ENCODE measurements around the gene MICU2.
A peak's percentile ranks its signal among the peaks of the same experiment; 100 is the strongest.

The MICU2 gene

DNA sequence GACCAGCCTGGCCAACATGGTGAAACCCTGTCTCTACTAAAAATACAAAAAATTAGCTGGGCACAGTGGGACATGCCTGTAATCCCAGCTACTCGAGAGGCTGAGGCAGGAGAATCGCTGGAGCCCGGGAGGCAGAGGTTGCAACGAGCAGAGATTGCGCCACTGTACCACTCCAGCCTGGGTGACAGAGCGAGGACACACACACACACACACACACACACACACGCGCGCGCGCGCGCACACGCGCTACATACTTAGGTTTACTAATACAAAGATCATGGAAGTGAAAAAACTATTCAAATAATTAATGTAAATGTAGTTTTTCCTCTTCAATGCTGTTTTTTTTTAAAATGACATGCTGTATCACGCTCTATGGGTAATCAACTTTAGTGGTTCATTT, 86.4 kb downstream of the MICU2 start:
- Histone ChIP-seq H3K27ac (no peak overlapping the region), H3K4me3 (no peak overlapping the region)

- Histone ChIP-seq H3K4me3 (no peak overlapping the region), H3K27ac (no peak overlapping the region)
Measured at GRCh38 chr13:21516805-21517204, 87.2 kb downstream of the MICU2 start.

GRCh38 chr13:21511849-21512248, 92.1 kb downstream of the MICU2 start:
- H3K27ac ChIP-seq: no peak overlapping the region
- H3K4me3 ChIP-seq: no peak overlapping the region

GRCh38 chr13:21504379-21504778, 99.6 kb downstream of the MICU2 start:
- Histone ChIP-seq H3K27ac (no peak overlapping the region), H3K4me3 (no peak overlapping the region)

GRCh38 chr13:21501686-21502085, 102.3 kb downstream of the MICU2 start:
- no peak overlapping the region for H3K4me3 ChIP-seq
- no peak overlapping the region for H3K27ac ChIP-seq

GRCh38 chr13:21486322-21486721, 117.6 kb downstream of the MICU2 start:
- Histone ChIP-seq H3K27ac (no peak overlapping the region), H3K4me3 (no peak overlapping the region)

- no peak overlapping the region for H3K4me3 ChIP-seq
- no peak overlapping the region for H3K27ac ChIP-seq
Measured at GRCh38 chr13:21483748-21484147, 120.2 kb downstream of the MICU2 start.

GRCh38 chr13:21481359-21481758, 122.6 kb downstream of the MICU2 start:
- Histone ChIP-seq H3K4me3 (no peak overlapping the region), H3K27ac (no peak overlapping the region)

GRCh38 chr13:21478881-21479808, 124.8 kb downstream of the MICU2 start:
- no peak overlapping the region for H3K27ac ChIP-seq
- peak overlapping the region in 1 of 7 experiments; percentile 2 for H3K4me3 ChIP-seq

DNA sequence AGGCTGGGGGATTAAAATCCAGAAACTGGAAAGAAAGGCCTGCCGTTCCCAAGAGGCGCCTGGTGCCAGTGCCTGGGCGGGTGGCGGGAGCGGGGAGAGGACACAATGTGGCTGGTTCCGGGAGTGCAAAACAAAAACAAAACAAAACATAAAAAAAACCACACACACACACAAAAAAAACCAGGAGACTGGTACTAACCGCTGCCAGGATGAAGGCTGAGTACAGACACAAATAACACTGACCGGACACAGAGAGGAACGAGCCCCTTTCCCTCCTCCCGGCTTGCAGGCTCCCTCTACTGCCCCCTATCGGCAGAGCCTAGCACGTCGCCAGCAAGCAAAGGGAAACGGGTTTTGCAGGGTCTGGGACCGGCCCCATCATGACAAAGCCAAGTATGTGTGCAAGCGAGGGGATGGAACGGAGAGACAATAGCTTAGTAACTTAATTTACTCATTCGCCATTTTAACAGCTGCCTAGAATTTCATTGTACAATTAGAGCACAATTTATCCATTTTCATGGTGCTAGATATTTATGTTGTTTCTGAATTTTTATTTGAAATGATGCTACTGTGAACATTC, 127.0 kb downstream of the MICU2 start:
- Histone ChIP-seq H3K27ac (peak overlapping the region in 10 of 21 experiments; percentile 8 to 65 (median 38)), H3K4me3 (peak overlapping the region in 6 of 7 experiments; percentile 5 to 39 (median 25))

- Histone ChIP-seq H3K27ac (no peak overlapping the region), H3K4me3 (no peak overlapping the region)
Measured at GRCh38 chr13:21475115-21475514, 128.9 kb downstream of the MICU2 start.

GRCh38 chr13:21470785-21471184, 133.2 kb downstream of the MICU2 start:
- Histone ChIP-seq H3K27ac (no peak overlapping the region), H3K4me3 (no peak overlapping the region)

GRCh38 chr13:21466527-21466926, 137.4 kb downstream of the MICU2 start:
- no peak overlapping the region for H3K4me3 ChIP-seq
- H3K27ac ChIP-seq: no peak overlapping the region

- Histone ChIP-seq H3K4me3 (no peak overlapping the region), H3K27ac (no peak overlapping the region)
Measured at GRCh38 chr13:21465710-21466160, 138.2 kb downstream of the MICU2 start.

DNA sequence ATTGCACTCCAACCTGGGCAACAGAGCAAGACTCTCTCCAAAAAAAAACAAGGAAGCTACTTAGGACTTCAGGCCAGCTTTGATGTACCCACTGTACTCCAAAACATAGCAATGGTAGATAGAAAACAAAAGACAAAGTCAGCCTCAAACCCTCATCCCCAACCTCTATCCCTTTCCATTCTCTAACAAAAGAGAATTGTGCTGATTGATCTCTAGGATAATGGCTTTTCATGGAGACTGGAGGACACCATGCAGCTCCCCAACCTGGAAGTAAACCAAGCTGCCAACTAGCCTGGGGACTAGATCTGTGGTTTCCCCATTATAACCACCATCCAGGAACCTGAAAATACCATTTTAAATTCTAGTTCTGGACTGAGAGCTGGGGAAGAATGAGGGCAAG, 140.5 kb downstream of the MICU2 start:
- Histone ChIP-seq H3K27ac (no peak overlapping the region), H3K4me3 (no peak overlapping the region)

- no peak overlapping the region for H3K4me3 ChIP-seq
- H3K27ac ChIP-seq: no peak overlapping the region
Measured at GRCh38 chr13:21461131-21461530, 142.8 kb downstream of the MICU2 start.

- Histone ChIP-seq H3K4me3 (peak within 1 kb of the TSS; percentile 68 to 99 (median 97)), H3K27ac (peak within 1 kb of the TSS; percentile 84 to 98 (median 94))
Measured at GRCh38 chr13:21458813-21459701, 144.9 kb downstream of the MICU2 start, which contains the start of gene ZDHHC20. Gene ZDHHC20, minus strand, starts transcription at chr13:21459303. Its CDS starts 132 bp downstream, at chr13:21459171.

DNA sequence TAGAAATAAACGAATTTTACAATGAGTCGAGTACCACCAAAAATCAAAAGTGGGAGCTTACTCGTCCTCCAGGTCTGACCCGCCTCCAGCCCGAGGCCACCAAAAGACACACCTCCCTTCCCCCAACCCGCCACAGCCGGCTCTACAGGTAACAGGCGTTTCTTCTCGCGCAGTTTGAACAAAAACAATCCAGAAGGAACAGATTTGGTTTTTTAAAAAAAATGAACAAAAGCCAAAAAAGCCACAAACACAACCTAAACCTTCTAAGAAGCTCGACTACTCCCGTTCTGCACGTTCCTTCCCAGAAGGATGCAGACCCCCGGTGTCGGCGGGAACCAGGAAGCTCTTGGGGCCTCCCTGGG, 145.5 kb downstream of the MICU2 start:
- Histone ChIP-seq H3K4me3 (peak overlapping the region; percentile 68 to 99 (median 97)), H3K27ac (peak overlapping the region; percentile 84 to 98 (median 94))

DNA sequence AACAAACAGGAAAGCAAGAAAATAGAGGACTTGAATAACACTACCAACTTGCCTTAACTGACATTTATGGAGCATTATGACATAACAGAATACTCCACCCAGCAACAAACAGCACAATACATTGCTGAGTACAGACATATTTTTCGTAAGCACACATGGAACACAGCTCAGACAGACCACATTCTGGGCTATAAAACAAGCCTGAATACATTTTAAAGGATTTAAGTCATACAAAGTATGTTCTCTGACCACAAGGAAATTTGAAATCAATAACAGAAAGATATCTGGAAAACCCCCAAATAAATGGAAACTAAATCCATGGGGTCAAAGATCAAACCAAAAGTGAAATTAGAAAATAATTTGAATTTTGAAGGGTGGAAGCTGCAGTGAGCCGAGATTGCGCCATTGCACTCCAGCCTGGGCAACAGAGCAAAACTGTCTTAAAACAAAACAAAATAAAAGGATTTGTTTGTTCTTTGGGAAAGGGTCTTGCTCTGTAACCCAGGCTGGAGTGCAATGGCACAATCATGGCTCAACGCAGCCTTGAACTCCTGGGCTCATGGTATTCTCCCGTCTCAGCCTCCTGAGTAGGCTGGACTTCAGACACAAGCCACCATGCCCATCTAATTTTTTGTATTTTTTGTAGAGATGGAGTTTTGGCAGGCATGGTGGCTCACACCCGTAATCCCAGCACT, 150.4 kb downstream of the MICU2 start:
- Histone ChIP-seq H3K27ac (peak overlapping the region in 5 of 21 experiments; percentile 20 to 39 (median 34)), H3K4me3 (no peak overlapping the region)

Measured in skin epidermis (tissue), 12 donors.